GM18909 (cell line): ENCODE results near the gene DPH3.

ENCODE experiments used
- ATAC-seq: cut with Tn5 transposase; IDR thresholded peaks from one replicate; pipeline ENCODE4 v1.9.1; 2021; ENCODE audit warnings: mild to moderate bottlenecking; ENCODE audit not compliant: unreplicated experiment, poor library complexity

The DPH3 gene

GRCh38 chr3:16239086-16239770, 25.5 kb downstream of the DPH3 start:
- ATAC-seq, result no peak

- ATAC-seq, result no peak
Measured at GRCh38 chr3:16236856-16237393, 27.8 kb downstream of the DPH3 start.

GRCh38 chr3:16236030-16236639, 28.6 kb downstream of the DPH3 start:
- no peak for ATAC-seq

GRCh38 chr3:16234281-16234680, 30.5 kb downstream of the DPH3 start:
- no peak for ATAC-seq

- no peak for ATAC-seq
Measured at GRCh38 chr3:16233806-16234205, 30.9 kb downstream of the DPH3 start.

GRCh38 chr3:16231983-16232382, 32.8 kb downstream of the DPH3 start:
- ATAC-seq, result no peak

GRCh38 chr3:16229681-16230080, 35.1 kb downstream of the DPH3 start:
- ATAC-seq, result no peak

- ATAC-seq, result no peak
Measured at GRCh38 chr3:16227566-16227965, 37.2 kb downstream of the DPH3 start.

- ATAC-seq, result no peak
Measured at GRCh38 chr3:16224325-16224724, 40.4 kb downstream of the DPH3 start.

GRCh38 chr3:16222547-16222946, 42.2 kb downstream of the DPH3 start:
- no peak for ATAC-seq

- ATAC-seq, result no peak
Measured at GRCh38 chr3:16221990-16222389, 42.8 kb downstream of the DPH3 start.

GRCh38 chr3:16219777-16220176, 45.0 kb downstream of the DPH3 start:
- ATAC-seq, result no peak

GRCh38 chr3:16216373-16216935, 48.3 kb downstream of the DPH3 start:
- ATAC-seq, result no peak

GRCh38 chr3:16214366-16214765, 50.4 kb downstream of the DPH3 start:
- no peak for ATAC-seq

- no peak for ATAC-seq
Measured at GRCh38 chr3:16211176-16211904, 53.4 kb downstream of the DPH3 start.
